ENCODE measurements around the gene CFAP157.
"Not testable (repeated sequence)": the region's sequence is repeated elsewhere in the genome, so short reads cannot be mapped to it uniquely, and the experiment has no call there.

Gene CFAP157

GRCh38 chr9:127739614-127740330 lies 33.0 kb downstream of the CFAP157 start:
- no peak for DNase-seq

DNA sequence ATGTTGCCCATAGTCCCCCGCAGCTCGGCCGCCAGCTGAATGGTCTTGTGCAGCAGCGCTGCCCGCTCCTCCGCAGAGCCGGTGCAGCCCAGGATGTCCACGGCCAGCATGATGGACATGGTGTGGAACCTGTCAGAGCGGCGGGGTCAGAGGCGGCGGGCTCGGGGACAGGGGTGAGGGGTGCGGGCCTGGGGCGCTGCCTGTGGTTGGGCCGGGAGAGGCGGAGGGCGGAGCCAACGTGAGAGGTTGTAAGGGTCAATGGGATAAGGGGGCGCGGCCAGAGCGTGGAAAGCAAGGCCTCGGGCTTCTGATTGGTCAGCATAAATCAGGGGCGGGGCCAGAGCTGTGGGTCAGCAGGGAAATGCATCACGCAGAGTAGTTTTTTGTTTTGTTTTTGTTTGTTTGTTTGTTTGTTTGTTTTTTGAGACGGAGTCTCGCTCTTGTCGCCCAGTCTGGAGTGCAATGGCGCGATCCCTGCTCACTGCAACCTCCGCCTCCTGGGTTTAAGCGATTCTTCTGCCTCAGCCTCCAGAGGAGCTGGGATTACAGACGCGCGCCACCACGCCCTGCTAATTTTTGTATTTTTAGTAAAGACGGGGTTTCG lies 35.1 kb downstream of the CFAP157 start:
- DNase-seq = no peak

GRCh38 chr9:127742435-127743088 lies 35.8 kb downstream of the CFAP157 start:
- no peak for DNase-seq

GRCh38 chr9:127744398-127745110 lies 37.8 kb downstream of the CFAP157 start:
- DNase-seq = no peak

GRCh38 chr9:127746959-127747569 lies 40.3 kb downstream of the CFAP157 start:
- peak; percentile 50 for DNase-seq

- DNase-seq = no peak
Measured at GRCh38 chr9:127749090-127749787, 42.5 kb downstream of the CFAP157 start.

DNA sequence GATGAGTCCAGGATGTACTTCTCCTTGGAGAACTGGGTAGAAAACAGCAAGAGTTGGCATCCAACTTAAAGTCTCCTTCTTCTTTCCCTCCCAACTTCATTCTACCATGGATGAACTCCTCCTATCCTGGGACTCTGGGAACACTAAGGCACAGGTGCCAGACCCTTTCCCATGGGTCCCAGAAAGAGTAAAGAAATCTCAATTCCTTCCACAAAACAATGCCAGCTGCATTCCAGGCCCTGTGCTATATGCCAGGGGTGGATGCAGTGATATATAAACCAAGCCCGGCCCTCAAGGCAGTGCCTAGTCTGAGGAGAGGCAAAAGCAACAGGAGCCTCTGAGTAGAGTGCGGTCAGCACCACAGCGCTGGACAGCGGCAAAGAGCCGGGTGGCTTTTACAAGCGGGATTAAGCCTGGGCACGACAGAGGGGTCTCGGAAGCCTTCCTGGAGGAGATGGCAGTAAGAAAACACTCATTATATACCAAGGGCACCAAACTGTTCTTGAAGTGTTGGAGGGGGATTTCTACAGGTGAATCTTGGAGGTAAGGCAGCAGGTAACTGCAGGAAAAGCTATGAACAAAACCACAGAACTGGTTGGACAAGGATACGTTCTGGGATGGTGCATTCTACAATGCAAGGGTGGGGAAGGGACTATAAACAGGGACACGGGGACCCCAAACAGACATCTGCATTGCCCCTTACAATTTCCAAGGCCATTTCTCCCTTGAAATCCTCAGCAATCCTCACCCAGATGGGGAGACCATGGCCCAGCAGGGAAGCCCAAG lies 44.7 kb downstream of the CFAP157 start:
- no peak for DNase-seq

GRCh38 chr9:127753148-127753547 lies 46.4 kb downstream of the CFAP157 start:
- no peak for DNase-seq

DNA sequence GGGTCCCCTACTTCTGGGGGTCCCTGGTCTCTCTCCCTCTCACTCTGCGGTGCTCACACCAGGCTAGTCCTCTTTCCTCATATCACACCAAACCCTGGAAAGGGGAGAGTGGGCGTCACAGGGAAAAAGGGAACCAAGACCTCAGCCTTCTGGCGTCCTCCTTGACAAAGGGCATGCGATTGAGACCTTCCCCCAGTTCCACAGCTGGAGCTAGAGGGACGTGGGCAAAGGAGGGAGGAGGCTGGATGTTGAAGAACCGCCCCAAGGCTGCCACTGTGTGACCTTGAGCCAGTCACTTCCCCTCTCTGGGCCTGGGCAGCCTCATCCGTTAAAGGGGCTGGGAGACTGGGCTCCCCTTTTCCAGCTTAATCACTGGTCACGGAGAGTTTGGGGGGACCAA lies 46.8 kb downstream of the CFAP157 start:
- DNase-seq = no peak

GRCh38 chr9:127754099-127755060 lies 47.6 kb downstream of the CFAP157 start:
- no peak for DNase-seq

DNA sequence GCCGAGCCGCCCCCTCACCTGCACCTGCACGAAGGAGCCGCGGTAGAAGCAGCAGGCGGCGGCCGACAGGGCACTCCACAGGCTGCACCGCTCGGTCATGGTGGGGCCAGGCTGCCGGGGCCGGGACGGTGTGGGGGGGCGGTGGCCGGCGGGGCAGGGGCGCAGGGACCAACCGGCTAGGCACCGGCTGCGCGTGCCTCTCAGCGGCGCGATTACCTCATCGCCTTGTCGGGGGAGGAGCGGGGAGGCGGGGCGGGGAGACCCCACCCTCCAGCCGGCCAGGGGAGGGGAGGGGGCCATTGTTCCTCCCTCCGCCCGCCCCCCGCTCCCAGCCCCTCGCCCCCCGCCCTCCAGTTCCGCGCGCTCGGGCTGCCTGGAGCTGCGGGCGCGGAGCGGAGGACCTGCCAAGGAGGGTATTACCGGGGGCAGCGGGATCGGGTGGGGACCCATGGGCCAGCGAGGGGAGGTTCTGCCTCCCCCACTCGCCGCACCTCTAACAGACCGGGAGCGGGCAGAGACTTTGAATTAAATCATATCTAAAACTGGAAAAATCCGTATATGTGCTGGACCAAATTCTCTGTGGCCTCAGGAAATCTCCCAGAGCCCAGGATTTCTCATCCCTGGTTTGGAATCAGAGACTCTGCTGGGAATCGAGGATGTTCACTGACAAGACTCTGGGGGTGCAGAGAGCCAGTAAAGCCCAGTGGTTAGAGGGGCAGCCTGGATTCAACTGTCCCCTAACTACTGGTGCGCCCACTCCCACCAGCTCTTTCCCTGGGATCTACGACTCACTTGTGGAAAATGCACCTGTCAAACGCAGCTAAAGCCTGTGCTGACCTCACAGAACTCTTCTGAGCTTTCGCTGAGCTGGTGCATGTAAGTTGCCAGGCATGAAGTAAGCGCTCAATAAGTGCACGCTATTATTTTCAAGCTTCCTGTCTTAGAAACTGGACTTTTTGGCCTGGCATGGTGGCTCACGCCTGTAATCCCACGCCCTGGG lies 48.6 kb downstream of the CFAP157 start:
- no peak for DNase-seq

DNA sequence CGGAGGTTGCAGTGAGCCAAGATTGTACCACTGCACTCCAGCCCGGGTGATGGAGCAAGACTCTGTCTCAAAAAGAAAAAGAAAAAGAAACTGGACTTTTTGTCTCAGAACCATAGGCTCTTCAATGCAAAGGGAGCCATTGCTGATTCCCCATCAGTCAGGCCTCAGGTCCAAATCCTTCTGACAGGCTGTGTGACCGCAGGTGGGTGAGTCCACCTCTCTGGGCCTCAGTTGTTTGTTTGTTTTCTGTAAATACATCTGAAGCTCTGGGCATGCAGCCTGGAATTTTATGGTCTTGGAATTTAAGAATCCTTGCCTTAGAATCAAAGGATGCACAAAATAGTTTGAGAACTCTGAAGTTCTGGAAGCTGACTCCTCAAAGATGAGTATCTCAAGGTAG lies 49.4 kb downstream of the CFAP157 start:
- no peak for DNase-seq

DNA sequence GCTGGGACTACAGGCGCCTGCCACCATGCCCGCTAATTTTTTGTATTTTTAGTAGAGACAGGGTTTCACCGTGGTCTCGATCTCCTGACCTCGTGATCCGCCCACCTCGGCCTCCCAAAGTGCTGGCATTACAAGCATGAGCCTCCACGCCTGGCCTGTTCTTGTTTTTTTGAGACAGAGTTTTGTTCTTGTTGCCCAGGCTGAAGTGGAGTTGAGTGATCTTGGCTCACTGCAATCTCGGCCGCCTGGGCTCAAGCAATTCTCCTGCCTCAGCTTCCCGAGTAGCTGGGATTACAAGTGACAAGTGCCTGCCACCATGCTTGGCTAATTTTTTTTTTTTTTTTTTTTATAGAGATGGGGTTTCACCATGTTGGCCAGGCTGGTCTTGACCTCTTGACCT lies 50.0 kb downstream of the CFAP157 start:
- DNase-seq = not testable (repeated sequence)

- DNase-seq = no peak
Measured at GRCh38 chr9:127758843-127759242, 52.1 kb downstream of the CFAP157 start.

- no peak for DNase-seq
Measured at GRCh38 chr9:127761061-127761460, 54.3 kb downstream of the CFAP157 start.

DNA sequence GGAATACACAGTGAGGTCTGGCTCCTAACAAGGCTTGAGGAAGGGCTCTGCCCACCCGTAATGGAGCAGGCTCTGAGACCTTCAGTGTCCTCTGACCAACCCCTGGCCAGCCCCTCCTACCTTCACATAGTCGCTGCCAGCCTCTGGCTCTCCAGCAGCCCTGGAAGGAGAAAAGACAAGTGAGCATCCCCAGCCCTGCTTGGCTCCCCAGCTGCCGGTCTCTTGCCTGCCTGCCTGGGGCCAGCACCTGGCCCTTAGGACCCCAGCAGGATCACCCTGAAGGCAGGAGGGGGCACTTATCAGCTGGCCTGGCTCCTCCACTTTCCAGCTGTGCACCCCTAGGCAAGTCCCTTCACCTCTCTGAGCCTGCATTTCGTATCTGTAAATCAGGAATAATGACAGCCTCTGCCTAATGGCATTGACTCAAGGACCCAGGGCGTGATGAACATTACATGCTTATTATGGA lies 54.7 kb downstream of the CFAP157 start:
- DNase-seq = no peak

GRCh38 chr9:127762111-127762676 lies 55.4 kb downstream of the CFAP157 start:
- no peak for DNase-seq

DNA sequence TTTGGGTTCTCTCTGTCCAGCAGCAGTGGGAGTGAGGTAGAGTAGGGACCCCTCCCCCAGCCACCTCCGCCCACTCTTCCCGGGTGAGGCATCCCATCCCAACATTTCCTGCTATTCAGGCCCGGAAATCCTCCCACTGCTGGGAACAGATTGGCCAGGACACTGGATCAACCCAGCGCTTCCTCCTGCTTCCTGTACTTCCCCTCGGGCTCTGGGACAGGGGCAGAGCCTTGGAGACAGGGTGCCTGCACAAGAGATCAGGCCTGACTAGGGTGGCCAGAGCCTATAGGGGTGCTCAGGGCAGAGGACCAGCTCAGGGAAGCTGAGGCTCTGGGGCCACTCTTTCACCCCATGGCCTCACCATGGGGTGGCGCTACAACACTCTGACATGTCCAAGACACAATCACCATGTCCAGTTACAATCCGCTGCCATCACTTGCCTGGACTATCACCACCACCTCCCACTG lies 57.2 kb downstream of the CFAP157 start:
- peak; percentile 31 for DNase-seq

Measured in CD4-positive, alpha-beta T cell treated with Interleukin-21 for 1 hour (primary cell).